GM13977 (cell line): ENCODE results near the gene APOC3.

ENCODE experiments used
- DNase-seq: peaks from one replicate; pipeline ENCODE4 v3.0.0; 2012; ENCODE audit warnings: low spot score
- CTCF ChIP-seq: IDR thresholded peaks from 2 replicates; pipeline ENCODE4 v1.5.1; 2012; ENCODE audit warnings: mild to moderate bottlenecking, control low read depth; ENCODE audit not compliant: insufficient read depth; ENCODE audit errors: extremely low read depth, missing control alignments
- in situ Hi-C: fragments of 300-500 bp; cut with MboI; formaldehyde crosslinking; loops from one replicate; pipeline ENCODE4 v1.12.0; 2022; ENCODE audit warnings: low sequenced_read_pairs, low pct_unique_long_range_greater_than_20kb, mixed read lengths, inconsistent platforms; ENCODE audit not compliant: unreplicated experiment

APOC3 gene

GRCh38 chr11:116853461-116854073 lies 23.9 kb downstream of the APOC3 start:
- in situ Hi-C loops: no loop called here
- peak; percentile 90 for DNase-seq
- no peak for TF ChIP-seq CTCF

GRCh38 chr11:116855413-116855812 lies 25.7 kb downstream of the APOC3 start:
- DNase-seq: no peak
- in situ Hi-C loops: no loop called here
- no peak for TF ChIP-seq CTCF

- no peak for TF ChIP-seq CTCF
- no peak for DNase-seq
- in situ Hi-C loops: no loop called here
These were observed 26.7 kb downstream of the APOC3 start for GRCh38 chr11:116856423-116856822.

GRCh38 chr11:116857316-116857715 lies 27.6 kb downstream of the APOC3 start:
- in situ Hi-C loops: no loop called here
- no peak for TF ChIP-seq CTCF
- no peak for DNase-seq

- in situ Hi-C loops: no loop called here
- no peak for TF ChIP-seq CTCF
- DNase-seq: no peak
These were observed 28.2 kb downstream of the APOC3 start for GRCh38 chr11:116857936-116858335.

- DNase-seq: no peak
- TF ChIP-seq CTCF: no peak
- in situ Hi-C loops: no loop called here
These were observed 29.5 kb downstream of the APOC3 start for GRCh38 chr11:116859175-116859574.
